ENCODE results near the gene OR6C4. TPM values are rescaled to one million over a fixed set of nuclear protein-coding genes. Genes with fewer than 3 reads are reported as not detected.
"Not testable (repeated sequence)": the region's sequence is repeated elsewhere in the genome, so short reads cannot be mapped to it uniquely, and the experiment has no call there.

OR6C4 gene
- not detected for total RNA-seq

DNA sequence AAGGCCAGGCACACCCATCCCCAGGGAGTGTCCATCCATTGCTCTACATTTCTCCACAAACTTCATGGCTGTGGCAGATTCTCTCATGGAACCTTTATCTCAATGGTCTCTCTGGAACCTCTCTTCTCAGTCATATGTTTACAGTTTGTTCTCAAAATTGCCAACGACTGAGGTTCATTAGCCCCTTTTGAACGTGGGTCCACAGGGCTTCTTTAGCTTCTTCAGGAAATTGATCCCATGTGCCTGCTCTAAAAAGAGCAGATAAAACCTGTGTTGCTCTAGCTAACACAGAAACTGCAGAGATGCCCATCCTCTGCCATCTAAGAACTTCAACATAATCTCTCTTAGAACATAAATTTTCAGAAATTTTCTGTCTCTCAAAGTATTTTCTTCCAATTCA, at the start of gene OR6C4:
Gene OR6C4 (plus strand): TSS at position 301 of the 400 bp plus-strand sequence. CDS start 1,625 bp downstream, outside the sequence.
- H3K4me1 ChIP-seq (ENCODE audit: control insufficient read depth in 1 of 2, low read depth in 2 of 2), result no peaks in the 10 kb centered on the region
- DNase-seq (ENCODE audit: low spot score) (no peak), ATAC-seq (ENCODE audit: insufficient number of reproducible peaks, low FRiP score, low read depth) (no peak)
- no peaks in the 10 kb centered on the region for H3K27me3 ChIP-seq (replicated peaks; ENCODE audit: insufficient read depth)
- TF ChIP-seq, protein P1, sequence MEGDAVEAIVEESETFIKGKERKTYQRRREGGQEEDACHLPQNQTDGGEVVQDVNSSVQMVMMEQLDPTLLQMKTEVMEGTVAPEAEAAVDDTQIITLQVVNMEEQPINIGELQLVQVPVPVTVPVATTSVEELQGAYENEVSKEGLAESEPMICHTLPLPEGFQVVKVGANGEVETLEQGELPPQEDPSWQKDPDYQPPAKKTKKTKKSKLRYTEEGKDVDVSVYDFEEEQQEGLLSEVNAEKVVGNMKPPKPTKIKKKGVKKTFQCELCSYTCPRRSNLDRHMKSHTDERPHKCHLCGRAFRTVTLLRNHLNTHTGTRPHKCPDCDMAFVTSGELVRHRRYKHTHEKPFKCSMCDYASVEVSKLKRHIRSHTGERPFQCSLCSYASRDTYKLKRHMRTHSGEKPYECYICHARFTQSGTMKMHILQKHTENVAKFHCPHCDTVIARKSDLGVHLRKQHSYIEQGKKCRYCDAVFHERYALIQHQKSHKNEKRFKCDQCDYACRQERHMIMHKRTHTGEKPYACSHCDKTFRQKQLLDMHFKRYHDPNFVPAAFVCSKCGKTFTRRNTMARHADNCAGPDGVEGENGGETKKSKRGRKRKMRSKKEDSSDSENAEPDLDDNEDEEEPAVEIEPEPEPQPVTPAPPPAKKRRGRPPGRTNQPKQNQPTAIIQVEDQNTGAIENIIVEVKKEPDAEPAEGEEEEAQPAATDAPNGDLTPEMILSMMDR (IDR thresholded peaks at IDR 0.05), result no peak
- no peaks in the 10 kb centered on the region for H3K9me3 ChIP-seq
- no peaks in the 10 kb centered on the region for H3K36me3 ChIP-seq
- no peak within 1 kb of the TSS for H3K4me3 ChIP-seq
- H3K27ac ChIP-seq, result no peak within 1 kb of the TSS

DNA sequence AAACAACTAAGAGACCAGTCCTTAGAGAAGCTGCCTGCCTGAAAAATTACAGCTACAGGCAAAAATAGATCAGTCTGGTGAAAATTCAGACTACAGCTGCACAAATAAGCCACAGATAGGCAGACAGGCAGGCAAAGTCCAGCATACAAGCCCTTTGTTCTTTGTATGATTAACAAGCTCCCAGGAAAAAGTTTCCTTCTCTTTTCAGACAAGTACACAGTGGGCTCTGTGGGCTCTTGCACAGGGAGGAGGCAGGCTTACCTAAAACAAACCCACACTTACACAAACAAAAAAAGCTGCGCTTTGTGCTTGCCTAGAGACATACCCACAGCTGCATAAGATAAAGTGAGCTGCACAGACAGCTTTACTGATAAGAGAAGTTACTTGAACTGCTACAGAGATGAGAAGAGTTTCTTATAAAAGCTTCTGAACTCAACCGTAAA, 49.6 kb upstream of the OR6C4 start:
- TF ChIP-seq, protein P1 (IDR thresholded peaks at IDR 0.05), result no peak
- no peaks in the 10 kb centered on the region for H3K27me3 ChIP-seq (replicated peaks; ENCODE audit: insufficient read depth)
- H3K36me3 ChIP-seq, result no peaks in the 10 kb centered on the region
- no peak for ATAC-seq (ENCODE audit: insufficient number of reproducible peaks, low FRiP score, low read depth)
- no peak overlapping the region for H3K4me3 ChIP-seq
- H3K9me3 ChIP-seq, result no peaks in the 10 kb centered on the region
- DNase-seq (ENCODE audit: low spot score), result no peak
- no peaks in the 10 kb centered on the region for H3K4me1 ChIP-seq (ENCODE audit: control insufficient read depth in 1 of 2, low read depth in 2 of 2)
- no peak overlapping the region for H3K27ac ChIP-seq

DNA sequence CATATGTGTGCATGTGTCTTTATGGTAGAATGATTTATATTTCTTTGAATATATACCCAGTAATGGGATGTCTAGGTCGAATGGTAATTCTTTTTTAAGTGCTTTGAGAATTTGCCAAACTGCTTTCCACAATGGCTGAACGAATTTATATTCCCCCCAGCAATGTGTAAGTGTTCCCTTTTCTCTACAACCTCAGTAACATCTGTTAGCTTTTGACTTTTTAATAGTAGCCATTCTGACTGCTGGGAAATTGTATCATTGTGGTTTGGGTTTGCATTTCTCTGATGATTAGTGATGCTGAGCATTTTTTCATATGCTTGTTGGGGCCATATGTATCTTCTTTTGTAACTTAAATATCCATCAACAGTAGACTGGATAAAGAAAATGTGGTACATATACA, 47.8 kb upstream of the OR6C4 start:
- ATAC-seq (ENCODE audit: insufficient number of reproducible peaks, low FRiP score, low read depth) (no peak), DNase-seq (ENCODE audit: low spot score) (no peak)
- no peaks in the 10 kb centered on the region for H3K4me1 ChIP-seq (ENCODE audit: control insufficient read depth in 1 of 2, low read depth in 2 of 2)
- TF ChIP-seq, protein P1 (IDR thresholded peaks at IDR 0.05), result no peak
- no peaks in the 10 kb centered on the region for H3K9me3 ChIP-seq
- H3K4me3 ChIP-seq, result no peak overlapping the region
- no peaks in the 10 kb centered on the region for H3K27me3 ChIP-seq (replicated peaks; ENCODE audit: insufficient read depth)
- no peak overlapping the region for H3K27ac ChIP-seq
- no peaks in the 10 kb centered on the region for H3K36me3 ChIP-seq

DNA sequence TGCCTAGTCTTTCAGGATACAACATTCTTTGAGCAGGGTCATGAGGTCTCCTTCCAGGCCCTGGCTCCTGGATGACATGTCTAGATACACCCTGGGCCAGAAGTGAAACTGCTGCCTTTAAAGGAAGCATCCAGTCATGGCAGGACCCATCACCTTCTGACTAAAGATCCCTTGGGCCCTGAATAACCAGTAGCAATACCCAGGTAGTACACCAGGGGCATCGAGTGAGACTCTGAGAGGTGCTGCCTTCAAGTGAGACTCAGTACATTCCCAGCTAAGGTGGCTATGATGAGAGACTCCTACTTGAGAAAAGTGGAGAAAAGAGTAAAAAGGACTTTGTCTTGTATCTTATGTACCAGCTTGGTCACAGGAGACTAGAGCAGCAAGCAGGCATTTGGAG, 33.7 kb upstream of the OR6C4 start:
- no peak for ATAC-seq (ENCODE audit: insufficient number of reproducible peaks, low FRiP score, low read depth)
- TF ChIP-seq, protein P1 (IDR thresholded peaks at IDR 0.05), result no peak
- no peaks in the 10 kb centered on the region for H3K27me3 ChIP-seq (replicated peaks; ENCODE audit: insufficient read depth)
- no peak for DNase-seq (ENCODE audit: low spot score)
- H3K36me3 ChIP-seq, result no peaks in the 10 kb centered on the region
- no peak overlapping the region for H3K27ac ChIP-seq
- no peak overlapping the region for H3K4me3 ChIP-seq
- H3K9me3 ChIP-seq, result no peaks in the 10 kb centered on the region
- H3K4me1 ChIP-seq (ENCODE audit: control insufficient read depth in 1 of 2, low read depth in 2 of 2), result no peaks in the 10 kb centered on the region

DNA sequence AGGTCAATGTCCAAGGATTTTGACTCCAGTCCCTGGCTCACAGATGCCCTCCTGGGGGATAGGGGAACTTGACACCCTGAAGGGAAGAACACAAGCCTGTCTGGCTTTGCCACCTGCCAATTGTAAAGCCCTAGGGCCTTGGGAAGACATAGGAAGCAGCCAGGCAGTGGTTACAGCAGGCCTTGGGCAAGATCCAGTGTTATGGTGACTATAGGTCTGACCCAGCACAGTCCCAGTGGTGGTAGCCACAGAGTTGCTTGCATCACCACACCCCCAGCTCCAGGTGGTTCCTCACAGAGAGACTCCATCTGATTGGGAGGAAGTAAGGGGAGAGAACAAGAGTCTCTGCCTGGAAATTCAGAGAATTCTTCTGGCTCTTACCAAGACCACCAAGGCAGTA, 33.0 kb upstream of the OR6C4 start:
- H3K27ac ChIP-seq, result no peak overlapping the region
- no peaks in the 10 kb centered on the region for H3K36me3 ChIP-seq
- TF ChIP-seq, protein P1 (IDR thresholded peaks at IDR 0.05), result no peak
- H3K9me3 ChIP-seq, result no peaks in the 10 kb centered on the region
- ATAC-seq (ENCODE audit: insufficient number of reproducible peaks, low FRiP score, low read depth) (no peak), DNase-seq (ENCODE audit: low spot score) (no peak)
- H3K4me3 ChIP-seq, result no peak overlapping the region
- H3K27me3 ChIP-seq (replicated peaks; ENCODE audit: insufficient read depth), result no peaks in the 10 kb centered on the region
- no peaks in the 10 kb centered on the region for H3K4me1 ChIP-seq (ENCODE audit: control insufficient read depth in 1 of 2, low read depth in 2 of 2)

DNA sequence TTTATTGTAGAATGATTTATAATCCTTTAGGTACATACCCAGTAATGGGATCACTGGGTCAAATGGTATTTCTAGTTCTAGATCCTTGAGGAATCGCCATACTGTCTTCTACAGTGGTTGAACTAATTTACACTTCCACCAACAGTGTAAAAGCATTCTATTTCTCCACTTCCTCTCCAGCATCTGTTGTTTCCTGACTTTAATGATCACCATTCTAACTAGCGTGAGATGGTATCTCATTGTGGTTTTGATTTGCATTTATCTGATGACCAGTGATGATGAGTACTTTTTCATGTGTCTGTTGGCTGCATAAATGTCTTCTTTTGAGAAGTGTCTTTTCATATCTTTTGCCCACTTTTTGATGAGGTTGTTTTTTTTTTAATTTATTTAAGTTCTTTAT, 1.2 kb upstream of the OR6C4 start:
- H3K4me3 ChIP-seq; H3K36me3 ChIP-seq; H3K4me1 ChIP-seq (ENCODE audit: control insufficient read depth in 1 of 2, low read depth in 2 of 2); DNase-seq (ENCODE audit: low spot score); H3K27me3 ChIP-seq (replicated peaks; ENCODE audit: insufficient read depth); ATAC-seq (ENCODE audit: insufficient number of reproducible peaks, low FRiP score, low read depth); H3K27ac ChIP-seq; H3K9me3 ChIP-seq: not testable (repeated sequence)
